IPS-18c (cell line): ENCODE measurements around the gene USP7.

ENCODE experiments used
- H3K4me3 ChIP-seq: 2 replicates; pipeline ENCODE4 v1.7.0; 2013; ENCODE audit warnings: low read depth, mild to moderate bottlenecking, low read length, moderate library complexity; ENCODE audit not compliant: insufficient read depth
- H3K9me3 ChIP-seq: one replicate; pipeline ENCODE4 v1.6.1; 2013; ENCODE audit warnings: mild to moderate bottlenecking, low read length, moderate library complexity; ENCODE audit not compliant: control insufficient read depth, insufficient read depth

Gene USP7

DNA sequence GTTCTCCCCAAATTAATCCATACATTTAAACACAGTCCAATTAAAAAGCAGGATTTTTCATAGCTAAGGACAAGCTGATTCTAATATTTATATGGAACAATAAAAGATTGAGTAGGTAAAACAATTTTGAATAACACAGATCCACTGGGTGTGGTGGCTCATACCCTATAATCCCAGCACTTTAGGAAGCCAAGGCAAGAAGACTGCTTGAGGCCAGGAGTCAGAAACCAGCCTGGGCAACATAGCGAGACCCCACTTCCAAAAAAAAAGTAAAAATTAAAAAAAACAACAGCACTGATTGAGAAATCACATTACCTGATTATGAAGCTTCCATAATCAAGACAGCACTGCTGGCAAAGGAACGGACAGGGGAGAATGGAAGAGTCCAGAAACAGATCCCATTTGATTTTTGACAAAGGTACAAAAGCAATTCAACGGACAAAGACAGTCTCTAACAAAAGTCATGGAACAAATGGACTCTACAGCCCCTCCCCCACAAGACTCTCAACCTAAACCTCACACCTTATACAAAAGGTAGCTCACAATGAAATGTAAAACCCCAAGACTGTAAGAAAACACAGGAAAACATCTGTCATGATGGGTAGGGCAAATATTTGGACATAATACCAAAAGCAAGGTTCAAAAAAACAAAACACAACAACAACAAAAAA, 17.9 kb downstream of the USP7 start:
- Histone ChIP-seq H3K9me3 (no peaks in the 10 kb centered on the region), H3K4me3 (no peak overlapping the region)

- no peak overlapping the region for H3K4me3 ChIP-seq
- no peaks in the 10 kb centered on the region for H3K9me3 ChIP-seq
These were observed 19.5 kb downstream of the USP7 start for GRCh38 chr16:8943966-8944759.

GRCh38 chr16:8943001-8943763, 20.5 kb downstream of the USP7 start:
- H3K4me3 ChIP-seq: no peak overlapping the region
- H3K9me3 ChIP-seq: no peaks in the 10 kb centered on the region

GRCh38 chr16:8941718-8942344, 21.9 kb downstream of the USP7 start:
- Histone ChIP-seq H3K9me3 (no peaks in the 10 kb centered on the region), H3K4me3 (no peak overlapping the region)

- H3K4me3 ChIP-seq: no peak overlapping the region
- H3K9me3 ChIP-seq: no peaks in the 10 kb centered on the region
These were observed 25.9 kb downstream of the USP7 start for GRCh38 chr16:8937803-8938202.

- H3K4me3 ChIP-seq: no peak overlapping the region
- no peaks in the 10 kb centered on the region for H3K9me3 ChIP-seq
These were observed 27.3 kb downstream of the USP7 start for GRCh38 chr16:8936421-8936820.

DNA sequence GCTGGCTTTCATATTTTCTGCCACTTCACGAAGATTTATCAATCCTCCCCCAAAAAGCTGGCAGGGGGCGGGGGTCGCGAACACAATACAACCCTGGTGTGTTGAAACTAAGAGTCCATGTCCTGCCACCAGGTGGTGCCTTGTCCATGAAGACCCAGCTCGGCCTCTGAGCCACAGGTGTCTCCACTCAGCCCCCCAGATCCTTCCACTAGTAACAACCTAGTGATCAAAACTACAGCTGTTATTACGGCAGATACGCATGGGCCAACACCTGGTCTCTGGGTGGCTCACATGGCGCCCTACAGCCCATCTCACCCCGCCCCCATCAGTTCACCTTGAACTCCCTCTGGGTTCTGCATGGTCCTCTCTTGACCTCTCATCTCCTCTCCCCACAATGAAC, 27.7 kb downstream of the USP7 start:
- H3K9me3 ChIP-seq: no peaks in the 10 kb centered on the region
- no peak overlapping the region for H3K4me3 ChIP-seq

GRCh38 chr16:8934601-8935000, 29.1 kb downstream of the USP7 start:
- H3K9me3 ChIP-seq: no peaks in the 10 kb centered on the region
- no peak overlapping the region for H3K4me3 ChIP-seq

GRCh38 chr16:8931859-8932258, 31.8 kb downstream of the USP7 start:
- Histone ChIP-seq H3K4me3 (no peak overlapping the region), H3K9me3 (no peaks in the 10 kb centered on the region)

DNA sequence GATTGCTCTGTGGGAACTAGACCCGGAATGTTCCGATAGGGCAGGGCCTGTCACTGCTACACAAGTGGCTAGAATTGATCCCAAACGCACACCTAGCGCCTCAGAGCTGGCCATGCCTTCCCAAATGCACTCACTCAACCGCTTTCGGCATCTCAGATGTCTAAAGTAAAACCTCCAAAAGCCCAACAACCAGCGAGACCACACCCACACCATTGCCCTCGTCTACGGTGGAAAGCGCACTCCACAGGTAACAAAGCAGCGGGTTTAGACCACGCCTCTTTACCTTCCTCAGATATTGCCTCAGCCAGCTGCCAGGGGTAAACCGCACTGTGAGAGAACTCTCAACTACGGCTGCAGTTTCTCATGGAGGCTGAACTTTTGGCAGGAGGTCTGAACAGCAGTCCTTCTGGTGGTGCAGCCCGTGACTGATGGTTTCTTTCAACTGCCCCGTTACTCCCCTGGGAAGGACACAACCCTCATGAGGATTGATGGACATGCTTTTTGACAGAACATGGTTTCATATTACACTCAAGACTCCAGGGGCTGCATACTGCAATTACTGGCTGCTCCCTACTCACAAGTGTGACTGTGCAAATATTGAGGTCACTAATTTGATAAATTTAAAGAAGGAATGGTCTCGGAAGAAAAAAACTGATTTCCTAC, 34.5 kb downstream of the USP7 start:
- Histone ChIP-seq H3K9me3 (no peaks in the 10 kb centered on the region), H3K4me3 (no peak overlapping the region)

DNA sequence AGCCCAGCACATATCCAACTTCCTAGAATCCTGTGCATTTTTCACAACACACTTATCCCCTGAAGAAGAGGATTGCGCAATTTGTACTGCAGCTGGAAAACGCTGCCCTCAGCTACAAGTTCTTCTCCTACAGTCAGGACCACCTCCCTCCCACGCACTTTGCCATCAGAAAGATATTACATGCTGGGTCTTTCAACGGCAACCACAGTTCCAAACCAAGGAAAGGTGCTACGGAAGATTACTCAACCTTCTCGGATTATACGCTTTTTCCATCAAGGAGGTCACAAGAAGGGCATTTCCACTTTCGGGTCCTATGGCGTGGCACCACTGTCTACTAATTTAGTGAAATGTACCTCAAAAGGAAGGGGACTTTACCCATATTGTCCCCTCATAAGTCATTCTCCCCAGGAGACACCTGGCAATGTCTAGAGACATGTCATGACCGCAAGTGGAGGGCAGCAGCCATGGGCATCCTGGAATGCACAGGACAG, 35.2 kb downstream of the USP7 start:
- no peaks in the 10 kb centered on the region for H3K9me3 ChIP-seq
- H3K4me3 ChIP-seq: no peak overlapping the region

- Histone ChIP-seq H3K4me3 (no peak overlapping the region), H3K9me3 (no peaks in the 10 kb centered on the region)
These were observed 36.9 kb downstream of the USP7 start for GRCh38 chr16:8926827-8927226.

DNA sequence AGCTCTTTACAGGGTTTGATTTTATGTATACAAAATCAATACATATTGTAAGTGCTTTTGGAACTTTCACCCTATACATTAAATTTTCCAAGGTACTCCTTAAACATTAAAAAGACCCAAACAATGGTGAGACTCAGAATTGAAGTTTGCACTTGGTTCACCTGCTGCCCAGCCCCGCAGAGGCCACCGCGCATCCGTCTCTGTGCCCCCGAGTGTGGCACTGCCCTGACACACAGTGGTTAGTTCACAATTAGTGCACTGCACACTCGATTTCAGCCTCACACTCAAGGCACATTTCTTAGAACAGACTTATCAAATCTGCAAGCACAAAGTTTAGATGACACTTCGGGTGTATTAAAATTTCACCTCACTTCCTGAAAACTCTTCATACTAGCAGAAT, 38.3 kb downstream of the USP7 start:
- Histone ChIP-seq H3K9me3 (no peaks in the 10 kb centered on the region), H3K4me3 (no peak overlapping the region)

DNA sequence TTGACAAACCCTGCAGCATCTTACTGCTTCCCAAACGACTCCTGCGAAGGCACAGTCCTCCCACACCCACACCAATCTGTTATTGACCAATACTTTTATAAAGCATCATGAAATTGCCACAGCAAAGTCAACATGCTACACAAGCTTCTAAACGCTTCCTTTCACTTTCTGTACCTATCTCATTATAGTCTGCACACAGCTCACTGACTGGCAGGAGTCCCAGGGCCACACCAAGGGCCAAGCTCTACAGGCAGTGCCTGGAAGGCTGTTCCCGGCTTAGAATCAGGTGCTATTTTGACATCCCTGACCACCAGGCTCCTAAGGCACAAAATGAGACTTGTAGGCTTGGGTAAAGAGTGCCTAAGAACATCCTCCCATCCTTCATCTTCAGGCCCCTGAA, 39.5 kb downstream of the USP7 start:
- no peaks in the 10 kb centered on the region for H3K9me3 ChIP-seq
- H3K4me3 ChIP-seq: no peak overlapping the region

DNA sequence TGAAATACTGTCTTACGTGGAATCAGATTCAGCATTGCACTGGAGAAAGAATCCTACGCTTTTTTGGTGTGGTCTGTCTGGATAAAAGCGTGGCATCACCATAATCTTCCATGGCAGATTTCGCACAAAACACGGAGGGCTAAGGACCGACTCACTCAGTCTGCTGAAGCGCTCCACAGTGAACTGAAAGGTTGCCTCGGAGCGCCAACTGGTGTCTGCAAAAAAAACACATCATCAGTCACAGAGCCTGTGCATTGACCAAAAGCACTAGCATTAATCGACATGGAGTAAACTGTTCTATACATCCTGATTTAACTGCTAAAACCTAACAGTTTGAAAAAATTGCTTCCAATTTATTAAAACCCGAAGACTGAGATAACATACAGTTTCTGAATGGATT, 40.5 kb downstream of the USP7 start:
- no peaks in the 10 kb centered on the region for H3K9me3 ChIP-seq
- H3K4me3 ChIP-seq: no peak overlapping the region

DNA sequence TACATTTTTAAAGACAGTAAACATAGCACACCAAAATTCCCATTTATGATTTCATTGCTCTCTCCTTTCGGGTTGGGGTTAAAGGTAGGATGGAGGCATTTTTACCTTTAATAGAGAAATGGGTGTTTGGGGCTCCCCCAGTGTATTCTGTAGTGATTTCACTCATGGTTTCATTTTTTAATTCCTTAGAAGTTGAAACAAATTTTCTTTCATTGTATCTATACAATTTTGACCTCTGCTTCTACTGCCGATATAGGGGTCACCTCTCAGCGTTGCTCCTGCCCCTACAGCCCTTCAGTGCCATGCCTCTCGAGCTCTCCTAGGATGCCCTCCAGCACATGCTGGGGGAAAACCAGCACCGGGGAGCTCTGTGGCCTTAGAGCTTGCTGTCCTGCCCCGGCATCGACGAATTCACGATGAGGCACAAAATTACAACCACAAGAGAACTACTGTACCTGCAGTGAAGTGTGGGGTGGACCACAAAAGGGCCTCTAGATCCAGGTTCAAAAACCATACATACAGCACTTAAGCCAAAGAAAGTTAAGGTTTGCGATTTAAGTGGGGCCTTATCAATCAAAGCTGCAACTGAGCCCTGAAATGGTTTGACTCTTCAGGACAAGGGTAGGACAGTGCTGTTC, 42.2 kb downstream of the USP7 start:
- Histone ChIP-seq H3K4me3 (no peak overlapping the region), H3K9me3 (no peaks in the 10 kb centered on the region)
